HG02870 (cell line): Measurements from ENCODE around the gene PRDM15.

ENCODE experiments used
- ATAC-seq: cut with Tn5 transposase; IDR thresholded peaks from one replicate; pipeline ENCODE4 v1.9.1; 2021; ENCODE audit warnings: mild to moderate bottlenecking, moderate library complexity; ENCODE audit not compliant: unreplicated experiment

PRDM15 gene

DNA sequence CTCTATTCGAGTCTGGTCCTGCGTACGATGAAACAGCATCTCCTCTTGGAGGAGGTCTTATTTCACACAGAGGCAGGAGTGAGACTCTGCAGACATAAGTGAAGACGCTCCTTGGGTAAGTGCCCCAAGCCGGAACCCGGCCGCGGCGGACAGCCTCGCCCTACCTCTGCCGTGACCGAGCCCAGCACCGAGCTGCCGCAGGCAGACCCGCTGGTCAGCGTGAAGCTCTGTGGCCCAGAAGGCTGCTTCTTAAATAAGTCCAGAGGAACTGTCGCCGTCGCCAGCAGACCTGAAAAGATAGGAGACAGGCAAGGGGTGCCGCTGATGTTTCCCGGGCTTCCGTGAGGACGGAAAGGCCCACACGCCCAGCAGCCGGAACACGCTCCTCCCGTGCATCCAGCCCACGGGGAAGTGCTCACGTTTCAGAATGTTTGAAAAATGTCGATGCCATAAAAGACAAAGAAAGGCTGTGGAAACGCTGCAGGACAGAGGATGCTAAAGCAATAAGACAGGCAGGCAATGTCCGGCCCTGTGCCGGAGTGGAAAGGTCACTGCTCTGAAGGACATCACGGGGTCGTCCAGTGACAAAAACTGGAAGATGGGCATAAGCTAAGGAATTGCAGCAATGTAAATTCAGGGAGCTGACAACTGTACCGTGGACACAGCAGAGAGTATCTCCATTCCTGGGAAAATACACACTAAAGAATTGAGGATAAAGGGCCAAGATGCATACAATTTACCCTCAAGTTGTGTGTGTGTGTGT, 28.5 kb upstream of the PRDM15 start:
- no peak for ATAC-seq

DNA sequence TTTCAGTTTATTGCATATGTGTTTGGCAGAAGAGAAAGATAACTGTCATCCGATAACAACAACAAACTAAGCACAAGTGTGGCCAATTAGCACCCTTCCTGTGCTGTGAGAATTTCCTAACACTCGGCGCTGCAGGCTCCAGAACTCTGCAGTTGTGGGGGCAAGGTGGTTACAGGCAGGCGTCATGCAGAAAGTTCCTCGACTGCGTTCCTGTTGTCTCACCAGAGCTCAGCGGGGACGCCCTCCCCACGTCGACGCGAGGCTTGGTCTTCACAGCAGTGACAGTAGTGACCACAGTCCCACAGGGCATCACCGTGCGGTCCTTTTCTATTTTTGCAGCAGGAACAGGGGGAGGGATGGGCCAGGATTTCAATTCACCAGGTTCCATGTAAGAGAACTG, 27.6 kb upstream of the PRDM15 start:
- no peak for ATAC-seq

DNA sequence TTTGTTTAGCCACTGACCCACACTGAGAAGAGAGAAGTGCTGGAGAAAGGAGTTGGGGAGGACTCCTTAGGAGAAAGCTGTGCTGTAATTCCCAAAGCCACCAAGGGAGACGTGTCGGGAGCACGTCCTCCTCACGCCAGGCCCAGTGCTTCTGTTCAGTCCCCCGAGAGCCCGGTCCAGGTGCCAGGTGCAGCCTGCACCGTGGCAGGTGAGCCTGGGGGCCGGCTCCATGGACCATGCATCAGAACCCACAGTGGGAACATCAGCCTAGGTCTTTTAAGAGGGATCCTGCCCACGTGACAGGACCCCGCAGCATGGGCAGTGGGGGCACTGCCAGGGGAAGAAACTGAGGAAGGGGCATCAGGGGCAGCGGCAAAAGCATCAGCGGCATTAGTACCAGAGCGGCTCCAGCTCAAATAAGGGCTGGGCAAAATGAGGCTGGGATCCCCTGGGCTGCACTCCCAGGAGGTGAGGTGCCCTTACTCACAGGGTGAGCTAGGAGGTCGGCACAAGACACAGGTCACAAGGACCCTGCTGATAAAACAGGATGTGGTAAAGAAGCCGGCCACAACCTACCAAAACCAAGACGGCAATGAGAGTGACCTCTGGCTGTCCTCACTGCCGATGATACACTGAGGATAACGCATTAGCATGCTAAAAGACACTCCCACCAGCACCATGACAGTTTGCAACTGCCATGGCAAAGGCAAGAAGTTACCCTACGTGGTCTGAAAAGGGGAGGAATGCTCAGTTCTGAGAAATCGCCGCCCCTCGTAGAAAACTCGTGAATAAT, 24.6 kb upstream of the PRDM15 start:
- ATAC-seq: no peak

DNA sequence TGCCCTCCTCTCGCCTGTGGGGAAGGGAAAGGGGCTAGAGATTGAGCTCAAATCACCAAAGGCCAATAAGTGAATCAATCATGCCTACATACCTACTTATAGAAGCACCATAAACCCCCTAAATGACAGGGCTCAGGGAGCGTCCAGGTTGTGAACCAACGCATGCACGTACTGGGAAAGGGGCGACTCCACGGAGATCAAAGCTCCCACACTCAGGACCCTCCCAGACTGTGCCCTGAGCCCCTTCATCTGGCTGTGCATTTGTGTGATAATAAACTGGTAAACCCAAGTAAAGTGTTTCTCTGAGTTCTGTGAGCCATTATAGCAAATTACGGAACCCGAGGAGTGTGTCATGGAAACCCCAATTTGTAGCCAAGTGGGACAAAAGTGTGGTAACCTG, 23.8 kb upstream of the PRDM15 start:
- ATAC-seq: no peak

DNA sequence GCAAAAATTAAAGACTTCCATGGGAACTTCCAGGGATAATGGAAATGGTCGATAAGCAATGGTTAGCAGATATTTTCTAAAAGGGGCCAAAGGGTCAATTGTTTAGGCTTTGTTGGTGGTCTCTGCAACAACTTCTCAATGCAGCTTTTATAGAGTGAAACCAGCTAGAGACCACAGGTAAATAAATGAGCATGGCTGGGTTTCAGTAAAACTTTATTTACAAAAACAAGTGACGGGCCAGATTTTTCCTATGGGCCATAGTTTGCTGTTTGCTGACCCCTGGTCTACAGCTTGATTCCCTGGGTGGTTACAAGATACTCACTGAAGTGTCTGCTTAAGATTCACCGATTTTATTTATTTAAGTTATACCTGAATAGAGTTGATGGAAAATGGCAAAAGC, 22.6 kb upstream of the PRDM15 start:
- no peak for ATAC-seq

DNA sequence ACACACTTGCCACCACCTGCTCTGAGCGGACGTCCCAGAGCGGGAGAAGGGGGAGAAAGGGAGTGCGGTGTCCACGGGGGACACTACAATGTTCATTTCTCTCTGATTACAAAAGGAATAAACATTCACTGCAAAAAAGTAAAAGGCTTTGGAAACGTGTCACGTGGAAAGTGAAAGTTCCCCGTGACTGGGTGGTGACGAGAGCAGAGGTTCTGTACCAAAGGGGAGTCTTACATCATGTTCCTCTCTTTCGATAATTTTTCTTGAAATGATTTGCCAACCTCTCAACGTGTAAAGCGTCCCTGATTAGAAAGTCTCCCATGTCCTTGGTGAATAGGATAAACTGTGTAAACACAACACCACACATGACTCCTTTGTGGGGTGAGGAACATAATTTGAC, 22.0 kb upstream of the PRDM15 start:
- no peak for ATAC-seq

DNA sequence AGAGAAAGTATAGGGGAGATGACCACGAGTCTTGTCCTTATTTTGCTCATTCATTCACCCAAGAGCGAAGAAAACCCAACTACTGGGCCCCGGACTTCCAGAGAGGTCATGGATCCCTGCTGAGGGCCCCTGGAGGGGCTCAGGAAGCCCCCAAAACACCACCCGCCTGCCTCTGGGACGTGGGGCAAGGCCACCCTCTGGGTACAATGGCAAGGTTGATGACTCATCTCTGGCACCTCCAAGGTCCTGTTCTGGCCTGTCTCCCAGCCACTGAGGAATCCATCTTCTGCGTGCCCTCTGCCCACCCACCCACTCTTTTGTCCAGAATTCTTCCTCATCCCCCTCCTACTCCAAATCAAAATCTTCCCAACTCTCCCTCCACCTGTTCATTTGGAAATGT, 21.3 kb upstream of the PRDM15 start:
- no peak for ATAC-seq

DNA sequence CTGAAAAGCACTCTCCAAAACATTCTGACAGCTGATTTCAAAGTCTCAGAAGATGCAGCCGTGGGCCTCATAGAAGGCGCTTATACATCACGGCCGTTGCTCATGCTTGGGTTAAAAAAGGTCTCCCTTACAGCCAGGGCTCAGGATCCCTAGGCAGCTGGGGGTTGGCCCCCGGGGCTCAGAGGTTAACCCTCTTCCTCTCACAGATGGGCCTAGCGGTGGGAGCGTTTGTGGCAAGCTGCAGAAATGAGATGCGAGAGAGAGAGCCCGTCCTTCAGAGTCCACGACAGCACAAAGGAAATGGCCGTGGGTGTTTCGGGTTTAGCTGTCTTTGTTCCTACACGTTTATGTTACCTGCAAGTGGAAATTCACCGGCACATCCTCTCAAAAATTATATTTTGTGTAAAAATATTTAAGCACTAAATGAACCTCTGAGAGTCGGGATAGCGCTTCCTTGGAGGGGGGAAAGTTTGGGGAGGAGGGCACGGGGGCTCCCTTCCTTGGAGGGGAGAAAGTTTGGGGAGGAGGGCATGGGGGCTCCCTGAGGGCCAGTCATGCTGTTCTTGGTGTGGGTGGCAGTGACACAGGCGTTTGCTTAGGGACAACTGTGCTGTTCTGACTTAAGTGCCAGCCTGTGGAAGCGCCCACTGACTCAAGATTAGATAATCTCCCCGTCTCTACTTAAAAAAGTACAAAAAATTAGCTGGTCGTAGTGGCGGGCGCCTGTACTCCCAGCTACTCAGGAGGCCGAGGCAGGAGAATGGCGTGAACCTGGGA, 20.5 kb upstream of the PRDM15 start:
- ATAC-seq: no peak

DNA sequence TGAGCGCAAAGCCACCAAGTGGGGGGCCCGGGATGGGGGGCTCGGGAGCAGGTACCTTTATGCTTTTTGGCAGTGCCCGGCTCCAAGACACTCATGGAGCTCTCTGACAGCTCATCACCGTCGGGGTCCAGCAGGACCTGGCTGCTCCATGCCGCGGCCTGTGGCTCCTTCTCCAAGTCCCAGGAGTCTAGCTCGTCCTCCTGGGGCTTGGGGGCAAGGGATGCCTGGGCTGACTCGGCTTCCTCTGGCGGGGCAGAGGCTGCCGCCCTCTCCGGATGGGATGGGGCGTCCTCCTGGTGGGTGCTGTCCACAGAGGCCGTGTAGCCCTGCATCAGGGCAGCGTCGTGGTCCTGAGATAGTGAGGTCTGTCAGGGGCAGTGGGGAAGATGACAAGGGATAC, 19.9 kb upstream of the PRDM15 start:
- no peak for ATAC-seq

DNA sequence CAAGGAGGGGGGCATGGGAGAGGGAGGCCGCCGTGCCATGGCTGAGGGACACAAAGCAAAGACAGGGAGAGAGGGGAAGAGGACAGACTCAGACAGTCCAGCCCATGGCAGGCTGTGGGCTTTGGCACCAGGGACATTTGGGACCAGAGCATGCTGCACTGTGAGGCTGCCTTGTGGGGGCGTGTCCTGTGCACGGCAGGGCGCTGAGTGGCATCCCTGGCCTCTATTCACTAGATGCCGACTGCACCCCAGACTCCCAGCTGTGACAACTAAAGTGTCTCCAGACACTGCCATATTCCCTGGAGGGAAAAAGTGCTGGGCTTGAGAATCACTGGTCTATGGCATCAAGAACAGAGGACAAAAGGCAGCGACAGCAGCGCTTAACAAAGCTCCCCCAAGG, 18.6 kb upstream of the PRDM15 start:
- no peak for ATAC-seq

DNA sequence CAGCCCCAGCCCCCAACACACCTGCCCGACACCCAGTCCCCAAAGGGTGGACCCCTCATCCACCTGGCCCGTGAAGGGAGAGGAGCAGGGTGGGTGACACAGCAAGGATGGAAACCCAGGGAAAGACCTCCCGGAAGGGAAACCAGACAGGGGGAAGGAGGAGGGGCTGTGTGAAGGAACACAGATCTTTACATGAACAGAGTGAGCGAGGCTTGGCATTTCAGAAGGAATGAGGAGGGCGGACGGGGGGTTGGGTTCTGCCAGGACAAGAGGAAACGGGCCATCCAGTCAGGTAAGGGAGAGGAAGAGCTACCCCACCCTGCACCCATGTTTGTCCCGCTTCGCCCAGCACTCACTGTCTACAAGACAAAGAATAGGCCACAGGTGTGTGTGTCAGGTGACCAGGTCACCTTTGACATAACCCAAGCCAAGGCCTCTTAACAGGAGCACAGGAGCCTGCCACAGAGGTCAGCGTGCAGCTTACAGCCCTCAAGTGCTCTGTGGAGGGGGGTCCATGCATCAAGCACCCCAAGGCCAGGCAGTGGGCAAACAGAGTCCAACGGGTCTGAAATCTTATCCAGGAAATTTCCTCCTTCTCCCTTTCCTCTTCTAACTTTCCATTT, 18.0 kb upstream of the PRDM15 start:
- no peak for ATAC-seq

DNA sequence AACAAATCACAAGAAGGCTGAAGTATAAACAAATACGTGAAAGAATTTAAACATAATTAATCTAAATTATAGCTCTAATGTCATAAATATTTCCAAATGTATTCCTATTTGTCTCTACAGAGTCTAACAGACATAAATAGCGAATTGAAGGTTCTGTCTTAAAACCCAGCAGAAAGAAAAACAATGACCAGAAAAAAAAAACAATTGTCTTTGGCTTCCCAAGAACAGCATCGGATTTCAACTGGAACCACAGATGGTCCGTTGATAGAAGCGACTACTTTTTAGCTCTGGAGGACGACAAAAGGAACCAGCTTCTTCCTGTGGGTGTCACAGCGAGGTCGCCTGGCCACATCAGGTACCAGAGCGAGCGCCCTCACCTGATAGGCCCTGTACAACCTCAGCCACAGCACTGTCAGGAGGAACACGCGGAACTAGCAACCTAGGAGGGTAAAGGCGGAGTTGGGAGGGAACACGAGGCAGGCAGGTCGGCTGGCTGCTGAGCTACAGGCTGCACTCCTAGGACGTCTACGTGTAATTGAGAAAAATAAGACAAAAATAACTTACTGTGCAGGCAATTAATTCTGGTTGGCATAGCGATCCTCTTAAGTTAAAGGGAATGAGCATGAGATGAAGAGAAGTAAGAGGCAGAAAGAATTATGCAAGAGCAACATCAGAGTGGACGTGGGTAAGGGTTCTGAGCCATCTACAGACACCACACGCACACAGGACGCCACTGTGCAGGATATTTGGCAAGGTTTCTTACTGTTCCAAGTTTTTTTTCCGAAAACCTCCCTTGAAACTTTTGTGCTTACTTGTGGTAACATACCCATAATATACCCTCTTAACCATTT, 16.7 kb upstream of the PRDM15 start:
- ATAC-seq: no peak

DNA sequence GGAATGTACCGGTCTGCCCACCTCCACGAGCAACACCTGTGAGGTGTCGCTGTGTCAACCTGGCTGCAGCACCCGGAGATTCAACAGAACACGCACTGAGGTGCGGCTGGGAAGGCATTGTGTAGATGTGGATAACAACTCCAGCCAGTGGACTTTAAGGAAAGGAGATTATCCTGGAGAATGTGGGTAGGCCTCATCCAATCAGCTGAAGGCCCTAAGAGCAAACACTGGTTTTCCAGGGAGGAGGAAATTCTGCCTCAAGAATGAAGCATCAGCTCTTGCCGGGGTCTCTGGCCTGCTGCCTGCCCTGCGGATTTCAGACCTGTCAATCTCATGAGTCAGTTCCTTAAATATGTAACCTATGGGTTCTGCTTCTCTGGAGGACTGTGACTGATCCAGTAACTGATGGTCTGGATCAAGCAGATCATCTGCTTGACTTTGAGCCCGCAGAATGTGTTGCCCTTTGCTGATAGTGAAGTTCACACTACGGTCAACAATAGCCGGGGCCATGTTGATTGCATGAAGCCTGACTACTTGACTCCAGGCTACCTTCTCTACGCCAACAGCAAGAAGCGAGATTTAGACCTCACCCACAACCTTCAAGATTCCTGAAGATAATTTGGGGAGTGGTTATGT, 15.9 kb upstream of the PRDM15 start:
- no peak for ATAC-seq

DNA sequence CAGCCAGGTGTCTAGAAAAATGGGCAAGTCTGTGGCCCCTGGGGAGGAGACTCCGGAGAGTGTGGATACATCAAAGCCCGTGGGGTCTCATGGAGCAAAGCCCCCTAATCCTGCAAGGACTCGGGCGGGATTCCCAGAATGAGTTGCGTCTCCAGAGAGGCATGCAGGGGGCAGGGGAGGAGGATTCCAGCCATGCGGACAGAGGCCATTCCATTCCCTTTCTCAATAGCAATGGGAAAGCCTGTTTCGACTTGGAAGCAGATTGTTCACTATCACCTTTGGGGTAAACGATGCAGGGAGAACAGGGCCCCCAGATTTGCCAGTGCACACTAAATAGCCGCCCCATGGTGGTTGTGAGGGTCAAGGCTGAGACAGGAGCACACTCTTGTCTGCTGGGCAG, 15.4 kb upstream of the PRDM15 start:
- ATAC-seq: no peak

DNA sequence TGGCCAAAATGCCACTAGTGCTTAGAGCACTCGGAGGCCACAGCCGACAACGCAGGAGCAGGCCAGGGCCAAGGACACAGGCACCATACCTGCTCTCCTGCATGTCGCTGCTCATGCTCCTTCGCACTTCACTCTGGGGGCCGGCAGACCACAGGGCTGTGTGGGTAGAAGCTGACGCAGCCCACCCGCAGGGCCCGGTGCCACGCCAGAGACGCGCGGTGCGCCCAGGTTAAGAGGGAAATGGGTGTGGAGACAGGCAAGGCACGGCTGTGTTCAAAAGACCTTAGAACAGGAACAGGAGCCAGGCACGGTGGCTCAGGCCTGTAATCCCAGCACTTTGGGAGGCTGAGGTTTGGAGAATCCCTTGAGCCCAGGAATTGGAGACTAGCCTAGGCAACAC, 13.6 kb upstream of the PRDM15 start:
- ATAC-seq: no peak

DNA sequence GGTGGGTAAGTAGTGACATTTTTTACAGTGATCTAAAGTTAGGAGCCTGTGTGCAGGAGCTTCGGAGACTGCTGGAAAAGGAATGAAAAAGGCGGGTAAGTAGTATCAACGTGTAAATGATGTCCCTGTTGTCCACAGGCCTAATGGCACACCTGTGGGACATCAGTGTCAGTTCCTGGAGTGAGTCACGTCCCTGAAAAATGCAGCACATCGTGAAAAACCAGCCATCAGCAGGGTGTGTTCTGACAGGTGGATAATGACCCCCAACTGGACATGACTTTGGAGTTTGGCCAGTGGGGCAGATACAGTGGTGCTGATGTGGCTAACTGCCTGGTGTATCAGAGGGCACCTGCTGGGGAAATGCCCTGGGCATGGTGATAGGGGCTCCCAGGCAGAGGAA, 12.0 kb upstream of the PRDM15 start:
- no peak for ATAC-seq

DNA sequence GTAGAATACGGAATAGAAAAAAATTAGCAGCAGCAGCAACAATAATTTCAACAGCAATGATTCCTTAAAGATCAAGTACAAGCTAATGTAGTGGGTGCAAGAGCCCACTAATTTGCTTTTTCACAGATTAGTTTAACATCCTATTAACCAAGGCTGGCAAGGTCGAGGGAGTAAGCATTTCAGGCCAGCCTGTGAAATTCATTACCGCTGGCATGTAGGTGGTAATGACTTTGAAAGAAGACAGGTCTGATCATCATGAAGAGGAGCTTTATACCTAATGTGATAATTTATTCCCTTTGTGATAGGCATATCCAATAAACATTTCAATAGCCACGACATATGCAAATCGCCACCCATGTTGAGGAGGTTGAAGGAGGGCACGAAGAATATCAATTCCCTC, 11.2 kb upstream of the PRDM15 start:
- ATAC-seq: no peak

DNA sequence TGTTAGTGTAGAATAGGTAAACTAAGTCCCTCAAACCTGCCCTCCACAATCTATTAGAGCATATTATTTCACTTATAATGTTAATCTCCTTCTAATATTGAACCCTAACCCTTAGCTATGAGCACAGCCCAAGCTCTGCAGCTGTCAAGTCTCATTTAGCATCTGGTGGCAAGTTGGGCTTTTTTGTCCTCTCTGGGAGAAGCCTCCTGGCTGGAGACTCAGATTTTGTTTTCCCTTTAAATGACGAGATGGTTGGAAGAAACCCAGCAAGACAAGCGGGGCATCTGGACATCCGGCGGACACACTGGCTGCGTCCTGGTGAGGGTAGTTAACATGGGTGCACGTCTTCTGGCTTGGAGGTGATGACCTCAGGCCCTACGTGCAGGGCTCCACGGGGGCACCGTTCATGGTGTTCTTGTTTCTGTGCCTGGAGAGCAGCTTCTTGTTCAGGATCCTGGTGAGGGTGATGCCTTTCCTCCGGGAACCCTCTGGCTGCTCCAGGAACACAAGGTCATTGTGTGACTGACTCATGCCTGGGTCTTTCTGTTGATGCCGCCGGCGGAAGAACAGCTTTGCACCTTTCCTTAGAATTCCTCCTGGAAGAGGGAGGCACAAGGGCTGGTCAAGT, 9.7 kb upstream of the PRDM15 start:
- no peak for ATAC-seq

DNA sequence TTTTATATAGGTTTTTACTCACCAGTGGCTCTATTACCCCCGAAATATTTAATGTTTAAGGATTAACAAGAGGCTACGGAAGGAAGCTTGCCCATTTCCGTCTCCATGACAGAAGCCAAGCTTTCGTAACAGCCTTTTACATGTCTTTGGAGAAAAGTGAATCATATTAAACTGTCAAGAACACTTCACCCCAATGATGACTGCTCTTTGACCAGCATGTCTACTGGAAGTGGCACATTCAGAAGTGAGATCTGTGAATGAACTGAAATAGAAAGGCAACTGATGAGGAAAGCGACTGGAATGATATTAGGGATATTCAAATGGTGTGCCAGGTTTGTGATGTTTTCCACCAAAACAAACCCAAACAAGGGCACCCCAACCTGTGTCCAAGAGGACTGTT, 8.5 kb upstream of the PRDM15 start:
- ATAC-seq: no peak

DNA sequence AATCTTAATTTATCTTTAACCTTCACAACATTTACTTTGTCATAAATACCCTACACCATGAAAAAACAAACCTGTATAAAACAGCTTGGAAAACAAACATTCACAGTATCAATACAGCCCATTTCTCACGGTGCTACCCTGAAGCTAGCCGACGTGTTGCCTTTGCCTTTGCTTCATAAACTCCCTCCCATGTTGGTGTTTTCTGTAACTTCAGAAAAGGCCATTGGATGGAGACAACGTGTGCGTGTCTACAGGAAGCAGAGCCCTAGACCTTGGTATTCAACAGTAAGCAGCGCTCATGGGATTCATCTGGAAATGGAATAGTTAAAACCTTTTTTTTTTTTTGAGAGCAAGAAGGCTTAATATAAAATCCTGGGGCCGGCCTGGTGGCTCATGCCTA, 7.2 kb upstream of the PRDM15 start:
- ATAC-seq: no peak
